Vagina (tissue), 2 donors: ENCODE results near the gene HDDC3.

Source experiments
- CTCF ChIP-seq, 3 experiments: fragments of 450-650 bp in 2 of 3; fragments of 200-600 bp in 1 of 3; sonication (generic) in 1 of 3; IDR thresholded peaks; one replicate each; pipeline ENCODE4 v1.5.1; 2017 to 2019; ENCODE audit warnings: antibody characterized with exemption in 3 of 3, mild to moderate bottlenecking in 2 of 3, moderate library complexity in 2 of 3
- POLR2AphosphoS5 ChIP-seq, 2 donors: sonication (generic); formaldehyde crosslinking; IDR thresholded peaks; one replicate each; pipeline ENCODE4 v1.9.0; 2017; ENCODE audit warnings: antibody characterized with exemption in 2 of 2, mild to moderate bottlenecking in 2 of 2, low read depth in 1 of 2; ENCODE audit not compliant: insufficient read depth in 1 of 2

DNA sequence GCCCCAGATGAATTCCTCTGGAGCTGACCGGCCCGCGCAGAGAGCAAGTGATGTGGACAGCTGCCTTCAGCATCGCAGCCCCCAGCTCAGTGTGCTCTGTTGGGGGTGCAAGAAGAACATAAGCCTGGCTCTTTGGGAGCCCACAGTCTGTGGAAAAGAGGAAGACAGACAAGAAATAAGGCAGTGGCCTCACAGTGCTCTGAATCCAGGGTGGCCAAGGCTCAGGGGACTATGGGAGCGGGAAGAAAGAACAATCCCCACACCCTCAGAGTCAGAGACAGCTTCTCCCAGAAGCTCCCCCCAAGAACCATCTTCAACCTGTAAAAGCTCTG is 277 bp upstream of the HDDC3 start:
- TF ChIP-seq CTCF (IDR thresholded peaks at IDR 0.05) = no peak
- no peak for TF ChIP-seq POLR2AphosphoS5 (IDR thresholded peaks at IDR 0.05; ENCODE audit: insufficient read depth in 1 of 2, low read depth in 1 of 2)
